SK-N-SH (cell line): ENCODE measurements around the gene PTPN14. TPM values are rescaled to one million over a fixed set of nuclear protein-coding genes. Genes with fewer than 3 reads are reported as not detected.
A peak's percentile ranks its signal among the peaks of the same experiment; 100 is the strongest.

Experiments used
- CTCF ChIA-PET: fragments of 300-600, 350-600 bp; formaldehyde crosslinking; extraction: SDS; loops from one replicate; lab custom pipeline; 2021; lab: Yijun Ruan, JAX
- POLR2A ChIA-PET: fragments of 350-600 bp; sonication (Branson Sonifier 250); formaldehyde crosslinking; extraction: SDS; loops from one replicate; lab custom pipeline; 2020; ENCODE audit warnings: antibody characterized with exemption, inconsistent platforms; lab: Yijun Ruan, JAX
- DNase-seq: peaks from one replicate; pipeline ENCODE4 v3.0.0; 2012
- H2AFZ ChIP-seq: fragments of 200-600 bp; sonication (generic); 2 replicates; pipeline ENCODE4 v1.8.1; 2016; ENCODE audit warnings: antibody characterized with exemption, mild to moderate bottlenecking, low read depth
- H3F3A ChIP-seq: fragments of 200-600 bp; sonication (generic); replicated peaks from 2 replicates; pipeline ENCODE3; 2016; ENCODE audit warnings: antibody characterized with exemption, mild to moderate bottlenecking; ENCODE audit not compliant: insufficient read depth
- H3K27ac ChIP-seq, 2 experiments: fragments of 200-500 bp in 1 of 2; fragments of 200-600 bp in 1 of 2; sonication (Bioruptor generic) in 1 of 2; sonication (generic), shearing (Covaris generic) in 1 of 2; 2 replicates each; pipeline versions ENCODE4 v1.5.1 to v1.6.1; 2014 to 2016; ENCODE audit warnings: low read depth in 2 of 2, inconsistent platforms in 1 of 2, low read length in 1 of 2, mild to moderate bottlenecking in 1 of 2, mixed read lengths in 1 of 2
- H3K27me3 ChIP-seq: fragments of 200-600 bp; sonication (generic), shearing (Covaris generic); 2 replicates; pipeline ENCODE4 v1.6.1; 2016; ENCODE audit warnings: mixed run types; ENCODE audit not compliant: insufficient read depth
- H3K36me3 ChIP-seq, 2 experiments: fragments of 200-500 bp in 1 of 2; fragments of 200-600 bp in 1 of 2; sonication (Bioruptor generic) in 1 of 2; sonication (generic) in 1 of 2; replicated peaks in 1 of 2; 2 replicates each; pipeline versions ENCODE3 to v1.5.1; 2014 to 2016; ENCODE audit warnings: low read length in 1 of 2, mild to moderate bottlenecking in 1 of 2; ENCODE audit not compliant: insufficient read depth in 2 of 2, control insufficient read depth in 1 of 2
- H3K4me1 ChIP-seq, 2 experiments: fragments of 200-500 bp in 1 of 2; fragments of 200-600 bp in 1 of 2; sonication (Bioruptor generic) in 1 of 2; sonication (generic), shearing (Covaris generic) in 1 of 2; 2 replicates each; pipeline versions ENCODE4 v1.5.1 to v1.6.1; 2014 to 2016; ENCODE audit warnings: low read depth in 1 of 2, low read length in 1 of 2, mixed run types in 1 of 2; ENCODE audit not compliant: insufficient read depth in 2 of 2, control insufficient read depth in 1 of 2
- H3K4me2 ChIP-seq: fragments of 200-600 bp; sonication (generic), shearing (Covaris generic); 2 replicates; pipeline ENCODE4 v1.6.1; 2017; ENCODE audit warnings: mixed run types
- H3K4me3 ChIP-seq, 2 experiments: fragments of 200-500 bp in 1 of 2; fragments of 200-600 bp in 1 of 2; sonication (Bioruptor generic) in 1 of 2; sonication (generic), shearing (Covaris generic) in 1 of 2; 2 replicates each; pipeline versions ENCODE4 v1.5.1 to v1.8.1; 2014 to 2016; ENCODE audit warnings: low read depth in 2 of 2, inconsistent platforms in 1 of 2, low read length in 1 of 2, mild to moderate bottlenecking in 1 of 2, mixed read lengths in 1 of 2, moderate library complexity in 1 of 2
- H3K79me2 ChIP-seq: fragments of 200-600 bp; sonication (generic); 2 replicates; pipeline ENCODE4 v1.8.1; 2017; ENCODE audit warnings: mild to moderate bottlenecking; ENCODE audit not compliant: insufficient read depth
- H3K9ac ChIP-seq: fragments of 200-600 bp; sonication (generic); 2 replicates; pipeline ENCODE4 v1.6.1; 2017; ENCODE audit warnings: mixed run types
- H3K9me2 ChIP-seq: fragments of 200-600 bp; sonication (generic); 2 replicates; pipeline ENCODE4 v1.6.1; 2017; ENCODE audit warnings: mixed run types
- H3K9me3 ChIP-seq: fragments of 200-600 bp; sonication (generic); 2 replicates; pipeline ENCODE4 v1.6.1; 2017; ENCODE audit warnings: mixed run types, mild to moderate bottlenecking, moderate library complexity
- H4K20me1 ChIP-seq: fragments of 200-600 bp; sonication (generic); 2 replicates; pipeline ENCODE4 v1.6.1; 2017; ENCODE audit warnings: mild to moderate bottlenecking, mixed run types; ENCODE audit not compliant: insufficient read depth
- ELF1 ChIP-seq: IDR thresholded peaks from 2 replicates; pipeline ENCODE4 v1.4.0; 2012
- GABPA ChIP-seq: IDR thresholded peaks from 2 replicates; pipeline ENCODE4 v1.4.0; 2012; ENCODE audit warnings: low read depth, mild to moderate bottlenecking
- IRF3 ChIP-seq: fragments of 150-350 bp; IDR thresholded peaks from 2 replicates; pipeline ENCODE4 v1.6.1; 2016; ENCODE audit warnings: mild to moderate bottlenecking, low read depth, low read length
- MAX ChIP-seq: IDR thresholded peaks from 2 replicates; pipeline ENCODE4 v1.4.0; 2012; ENCODE audit warnings: low read depth
- MEF2A ChIP-seq: IDR thresholded peaks from 2 replicates; pipeline ENCODE4 v1.4.0; 2012; ENCODE audit warnings: low read depth, borderline replicate concordance
- POLR2AphosphoS5 ChIP-seq: IDR thresholded peaks from 2 replicates; pipeline ENCODE4 v1.6.1; 2012; ENCODE audit warnings: low read depth, low read length
- RAD21 ChIP-seq: IDR thresholded peaks from 2 replicates; pipeline ENCODE4 v1.6.1; 2012; ENCODE audit warnings: mild to moderate bottlenecking, low read length
- RFX5 ChIP-seq: IDR thresholded peaks from 2 replicates; pipeline ENCODE4 v1.6.1; 2012; ENCODE audit warnings: mild to moderate bottlenecking, improper control_type of control experiment, low read length
- SIN3A ChIP-seq: IDR thresholded peaks from 2 replicates; pipeline ENCODE4 v1.6.1; 2012; ENCODE audit warnings: low read depth, mild to moderate bottlenecking, low read length, moderate library complexity, borderline replicate concordance
- SMC3 ChIP-seq: IDR thresholded peaks from 2 replicates; pipeline ENCODE4 v1.6.1; 2012; ENCODE audit warnings: low read depth, low read length, improper control_type of control experiment
- USF1 ChIP-seq: IDR thresholded peaks from 2 replicates; pipeline ENCODE4 v1.4.0; 2012; ENCODE audit warnings: low read depth, borderline replicate concordance
- YY1 ChIP-seq: IDR thresholded peaks from 2 replicates; pipeline ENCODE4 v1.4.0; 2012; ENCODE audit warnings: low read depth, mild to moderate bottlenecking
- WGBS: methylation state at CpG from one replicate; pipeline ENCODE4 v1.1.6; 2017; ENCODE audit warnings: low lambda C conversion rate; 5-methylcytosine and 5-hydroxymethylcytosine counted together
- polyA plus RNA-seq, 3 experiments: library from polyadenylated mRNA; depleted of rRNA; stranded (reverse); fragments of >200 nt; gene quantifications; 2 replicates each; pipeline ENCODE4 v1.2.3, GENCODE V29; 2012

The PTPN14 gene
- polyA plus RNA-seq, 1 of the 3 experiments (the other 2 are of a cell fraction) = 12.8 TPM

GRCh38 chr1:214361636-214362035 lies 189.8 kb downstream of the PTPN14 start:
- Histone ChIP-seq H3K9ac (no peak overlapping the region), H3K4me1 (peaks cover 0 to 23% of the 10 kb centered on the region in 2 experiments; a peak in 2 of 4 replicates)
- CTCF ChIA-PET = interaction anchor here (0.6 to 1.2 kb wide), 3 partner anchors 21 to 100 kb away, joined by 3 to 5 read pairs (median 3); no protein-coding TSS in a partner anchor

GRCh38 chr1:214360525-214361164 lies 190.8 kb downstream of the PTPN14 start:
- Histone ChIP-seq H3K9ac (no peak overlapping the region), H3K9me3 (no peaks in the 10 kb centered on the region), H2AFZ (no peak overlapping the region), H3K9me2 (no peaks in the 10 kb centered on the region), H3K4me3 (no peak overlapping the region), H3K27ac (no peak overlapping the region), H3K27me3 (no peaks in the 10 kb centered on the region), H4K20me1 (peaks cover 3% of the 10 kb centered on the region; the same call in 1 of the 2 replicates), H3F3A (peaks cover 36% of the 10 kb centered on the region), H3K4me1 (peaks cover 0 to 23% of the 10 kb centered on the region in 2 experiments; a peak in 2 of 4 replicates), H3K36me3 (peaks cover 43 to 66% of the 10 kb centered on the region in 2 experiments), H3K4me2 (no peak overlapping the region), H3K79me2 (peaks cover 28% of the 10 kb centered on the region; the same call in 1 of the 2 replicates)
- CTCF ChIA-PET = interaction anchor here (1.1 kb wide), 1 partner anchor 14 kb away, joined by 3 read pairs; no protein-coding TSS in a partner anchor
- POLR2A ChIA-PET = no interaction called here
- no peak for TF ChIP-seq MAX
- no peak for TF ChIP-seq RFX5
- no peak for TF ChIP-seq USF1
- no peak for TF ChIP-seq YY1
- TF ChIP-seq POLR2AphosphoS5 = no peak
- TF ChIP-seq MEF2A = no peak
- TF ChIP-seq GABPA = no peak
- 100% methylated on average over 3 of the region's 3 CpGs for WGBS
- no peak for DNase-seq

More at GRCh38 chr1:214361636-214362035, 189.8 kb downstream of the PTPN14 start:
- POLR2A ChIA-PET = no interaction called here
- peak overlapping the region in 1 of 2 experiments; percentile 53; a peak in 1 of 4 replicates for H3K27ac ChIP-seq
- H2AFZ ChIP-seq = no peak overlapping the region
- peaks cover 31% of the 10 kb centered on the region for H3F3A ChIP-seq
- H3K36me3 ChIP-seq = peaks cover 41 to 65% of the 10 kb centered on the region in 2 experiments
- H3K27me3 ChIP-seq = no peaks in the 10 kb centered on the region
- no peak for DNase-seq
- no peaks in the 10 kb centered on the region for H3K9me3 ChIP-seq
- peaks cover 3% of the 10 kb centered on the region; the same call in 1 of the 2 replicates for H4K20me1 ChIP-seq
- 67% methylated on average over 1 of the region's 1 CpG for WGBS
- no peak overlapping the region for H3K4me2 ChIP-seq
- peaks cover 34% of the 10 kb centered on the region for H3K79me2 ChIP-seq
- H3K9me2 ChIP-seq = no peaks in the 10 kb centered on the region
- H3K4me3 ChIP-seq = no peak overlapping the region
- TF ChIP-seq IRF3 (no peak), SIN3A (no peak), MEF2A (no peak), RAD21 (no peak), SMC3 (no peak), ELF1 (no peak)
- TF ChIP-seq, all 33 proteins: peak for 0
